Posterior cingulate gyrus (tissue), 11 donors: ENCODE data around the gene CKB.
A peak's percentile ranks its signal among the peaks of the same experiment; 100 is the strongest.

Experiments used
- DNase-seq, 10 donors: peaks; one replicate each; pipeline versions ENCODE4 v3.0.0 to v3.0.0-alpha.2; 2020 to 2021; ENCODE audit warnings: mixed read lengths in 3 of 10
- intact Hi-C: fragments of 100-400 bp; cut with DNase I; formaldehyde crosslinking; loops from one replicate; pipeline ENCODE4 v1.15.1; 2023

CKB gene

GRCh38 chr14:103501921-103502669 lies 20.5 kb downstream of the CKB start:
- intact Hi-C loops = loop anchor here (10.0 kb wide), 1 partner anchor 107 kb away; no protein-coding TSS in a partner anchor
- peak in 4 of 10 donors; percentile 13 to 89 (median 60) for DNase-seq

GRCh38 chr14:103501041-103501870 lies 21.4 kb downstream of the CKB start:
- DNase-seq = peak in 2 of 10 donors; percentile 62 to 79
- intact Hi-C loops = loop anchor here (10.0 kb wide), 1 partner anchor 106 kb away; no protein-coding TSS in a partner anchor

- peak; percentile 86 to 99 (median 96) for DNase-seq
- intact Hi-C loops = loop anchor here (1.0 to 10.0 kb wide), 2 partner anchors 46 to 106 kb away; no protein-coding TSS in a partner anchor
These were observed 22.3 kb downstream of the CKB start for GRCh38 chr14:103500148-103500990.

GRCh38 chr14:103499709-103500108 lies 22.9 kb downstream of the CKB start:
- intact Hi-C loops = loop anchor here (1.0 to 10.0 kb wide), 2 partner anchors 47 to 105 kb away; no protein-coding TSS in a partner anchor
- peak in 2 of 10 donors; percentile 27 to 57 for DNase-seq

GRCh38 chr14:103496776-103497175 lies 25.9 kb downstream of the CKB start:
- no peak for DNase-seq
- intact Hi-C loops = no loop called here

GRCh38 chr14:103495854-103496253 lies 26.8 kb downstream of the CKB start:
- DNase-seq = no peak
- intact Hi-C loops = no loop called here

GRCh38 chr14:103492156-103492925 lies 30.3 kb downstream of the CKB start:
- intact Hi-C loops = no loop called here
- no peak for DNase-seq

- intact Hi-C loops = no loop called here
These were observed 30.9 kb downstream of the CKB start for GRCh38 chr14:103491691-103492090.

GRCh38 chr14:103489621-103490020 lies 33.0 kb downstream of the CKB start:
- intact Hi-C loops = no loop called here
- no peak for DNase-seq

More at GRCh38 chr14:103491691-103492090, 30.9 kb downstream of the CKB start:
- no peak for DNase-seq

- no peak for DNase-seq
- intact Hi-C loops = no loop called here
These were observed 33.7 kb downstream of the CKB start for GRCh38 chr14:103488960-103489359.

GRCh38 chr14:103488071-103488470 lies 34.6 kb downstream of the CKB start:
- DNase-seq = no peak
- intact Hi-C loops = no loop called here

GRCh38 chr14:103485504-103485903 lies 37.1 kb downstream of the CKB start:
- DNase-seq = no peak
- intact Hi-C loops = no loop called here

GRCh38 chr14:103483600-103483999 lies 39.0 kb downstream of the CKB start:
- no peak for DNase-seq
- intact Hi-C loops = no loop called here

- intact Hi-C loops = no loop called here
- no peak for DNase-seq
These were observed 42.0 kb downstream of the CKB start for GRCh38 chr14:103480595-103480994.

- intact Hi-C loops = no loop called here
- no peak for DNase-seq
These were observed 46.0 kb downstream of the CKB start for GRCh38 chr14:103476631-103477030.

GRCh38 chr14:103476065-103476464 lies 46.6 kb downstream of the CKB start:
- DNase-seq = no peak
- intact Hi-C loops = no loop called here

- DNase-seq = no peak
- intact Hi-C loops = no loop called here
These were observed 47.7 kb downstream of the CKB start for GRCh38 chr14:103474893-103475292.

GRCh38 chr14:103472939-103473338 lies 49.7 kb downstream of the CKB start:
- intact Hi-C loops = no loop called here
- DNase-seq = no peak
